ENCODE data around the gene KLHL25. TPM values are rescaled to one million over a fixed set of nuclear protein-coding genes. Genes with fewer than 3 reads are reported as not detected.

Gene KLHL25
- polyA plus RNA-seq, 2 of the 4 experiments (the other 2 are of a cell fraction): 3.2 to 6.1 TPM

DNA sequence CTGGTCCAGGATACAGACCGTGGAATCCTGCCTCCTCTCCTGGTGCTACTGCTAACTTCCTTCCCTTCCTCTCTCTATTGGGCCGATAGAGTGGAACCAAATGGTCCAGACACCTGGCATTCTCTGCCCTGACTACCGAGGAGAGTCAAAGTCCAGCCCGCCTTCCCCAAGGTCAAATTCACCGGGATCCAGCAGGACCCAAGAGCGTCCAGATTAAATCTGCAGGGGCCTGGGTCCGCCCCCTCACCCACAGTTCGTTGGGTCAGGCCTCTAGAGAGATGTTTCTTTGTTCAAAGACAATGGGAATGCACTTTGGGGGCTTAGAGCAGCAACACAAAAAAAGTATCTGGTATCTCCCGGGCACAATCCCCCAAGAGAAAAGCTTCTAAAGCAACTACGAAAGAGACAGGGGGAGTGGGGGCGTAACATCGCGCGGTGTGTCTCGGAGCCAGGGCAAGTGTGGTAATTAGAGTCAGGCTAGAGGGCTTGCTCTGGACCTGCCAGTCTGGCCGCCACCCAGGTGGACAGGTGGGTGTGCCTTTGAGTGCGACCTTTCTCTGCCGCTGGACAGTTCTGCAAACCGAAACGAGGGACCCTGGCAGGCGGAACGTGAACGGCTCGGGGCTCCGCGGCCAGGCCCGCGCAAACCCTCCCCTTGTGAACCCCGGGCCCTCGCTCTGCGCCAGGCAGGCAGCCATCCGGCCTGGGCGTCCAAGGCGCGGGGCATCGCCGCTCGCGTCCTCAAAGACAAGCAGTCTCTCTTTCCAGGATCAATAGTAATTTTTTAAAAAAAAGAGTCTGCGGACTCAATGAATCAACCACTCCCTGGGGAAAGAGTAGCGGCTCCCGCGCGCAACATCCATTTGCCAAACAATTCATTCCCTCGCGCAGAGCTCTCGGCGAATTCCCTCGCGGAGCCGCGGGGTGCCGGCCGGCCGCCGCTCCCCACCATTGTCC lies 806 bp downstream of the KLHL25 start:
- ATAC-seq: peak; percentile 49 to 64
- ChIA-PET CTCF (interaction anchor here (1.0 to 1.8 kb wide), 7 partner anchors 9 to 64 kb away, joined by 3 to 7 read pairs (median 4); no protein-coding TSS in a partner anchor), POLR2A (interaction anchor here (1.0 to 1.2 kb wide), 2 partner anchors 8 to 46 kb away, joined by 4 read pairs; no protein-coding TSS in a partner anchor)
- H3K9me3 ChIP-seq: no peaks in the 10 kb centered on the region
- H3K4me2 ChIP-seq: peak overlapping the region; percentile 98
- peak overlapping the region; percentile 75 to 92 for H3K27ac ChIP-seq
- peaks cover 15% of the 10 kb centered on the region for H3K4me1 ChIP-seq
- peak overlapping the region; percentile 81 for H3K4me3 ChIP-seq
- peak in 1 of 2 experiments; percentile 58 for DNase-seq (ENCODE audit: low read depth in 1 of 2, low spot score in 1 of 2)
- WGBS (ENCODE audit: missing lambda C conversion rate): 11% methylated on average over 39 of the region's 56 CpGs
- FAIRE-seq: no peak
- TF ChIP-seq POLR2A (IDR thresholded peaks at IDR 0.05; ENCODE audit: low read length) (no peak), RNF2 (IDR thresholded peaks at IDR 0.05; ENCODE audit: borderline replicate concordance, low read depth) (0 out of 2 replicates have a peak, but pooled peaks have one; percentile 6)

DNA sequence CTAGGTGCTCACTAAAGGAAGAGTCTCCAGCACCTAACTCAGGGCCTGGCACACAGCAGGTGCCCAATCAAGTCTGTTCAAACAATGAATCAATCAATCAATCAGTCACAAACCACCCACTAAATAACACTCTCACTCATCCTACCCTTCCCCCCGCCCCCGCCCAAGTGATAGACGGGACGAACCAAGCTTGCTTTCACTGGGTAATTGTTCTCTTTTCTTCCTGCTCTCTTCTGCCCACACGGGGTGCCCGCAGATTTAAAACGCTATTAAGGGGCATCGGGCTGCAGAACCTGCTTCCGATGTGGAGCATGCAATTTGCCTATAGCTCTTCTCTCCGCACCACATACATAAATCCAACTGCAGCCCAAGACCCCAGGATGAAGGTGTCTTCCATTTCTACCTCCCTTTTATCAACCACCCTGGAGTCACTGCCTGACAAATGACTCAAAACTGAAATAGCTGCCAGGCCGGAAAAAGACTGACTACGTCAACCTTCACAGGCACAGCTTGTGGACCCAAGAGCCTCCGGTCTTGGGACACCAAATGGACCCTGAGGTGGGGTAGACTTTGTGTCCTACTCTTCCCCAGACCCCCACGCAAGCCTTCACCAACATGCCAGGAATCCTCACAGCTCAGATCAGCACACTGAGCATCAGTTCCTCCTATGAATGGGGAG lies 1.7 kb downstream of the KLHL25 start:
- H3K4me3 ChIP-seq: peak overlapping the region; percentile 81; the same call in 1 of the 3 replicates

DNA sequence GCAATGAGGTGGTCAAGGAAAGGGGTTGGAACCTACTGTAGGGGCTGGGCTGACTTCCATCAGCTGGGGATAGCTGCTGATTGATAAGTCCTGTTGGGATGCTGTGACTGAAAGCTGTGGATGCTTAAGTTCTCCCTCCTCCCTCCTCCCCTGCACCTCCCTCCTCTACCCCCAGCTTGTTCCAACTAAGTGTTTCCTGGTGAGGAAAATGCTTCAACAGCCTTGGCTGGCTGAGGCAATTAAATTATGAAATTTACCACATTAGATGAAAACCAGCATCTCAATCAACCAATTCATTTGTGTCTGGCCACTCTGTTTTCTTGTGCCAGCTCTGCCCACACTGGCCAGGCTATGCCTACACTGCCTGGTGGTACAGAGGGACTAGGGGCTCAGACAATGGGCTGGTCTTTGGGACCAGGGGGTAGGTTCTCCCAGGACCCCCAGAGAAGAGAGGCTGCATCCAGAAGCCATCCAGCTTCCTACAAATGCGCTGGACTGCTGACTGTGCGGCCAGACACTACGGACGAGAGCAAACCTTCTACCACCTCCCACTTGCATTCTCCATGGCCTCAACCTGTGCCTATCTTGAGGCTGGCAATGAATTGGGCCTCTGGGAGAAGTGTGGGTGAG lies 2.5 kb downstream of the KLHL25 start:
- Histone ChIP-seq H3K4me3 (no peak overlapping the region), H3K27ac (no peak overlapping the region), H3K4me2 (no peak overlapping the region), H3K4me1 (peaks cover 15% of the 10 kb centered on the region), H3K9me3 (no peaks in the 10 kb centered on the region)
- no peak for DNase-seq (ENCODE audit: low read depth in 1 of 2, low spot score in 1 of 2)
- ChIA-PET POLR2A (no interaction called here), CTCF (interaction anchor here (1.1 to 3.2 kb wide), 5 partner anchors 11 to 48 kb away, joined by 3 to 13 read pairs (median 4); no protein-coding TSS in a partner anchor)
- 89% methylated on average over 4 of the region's 4 CpGs for WGBS (ENCODE audit: missing lambda C conversion rate)
- no peak for ATAC-seq
- no peak for FAIRE-seq
- TF ChIP-seq ZNF302 (CRISPR knock-in tag; IDR thresholded peaks at IDR 0.05) (no peak), KDM1A (IDR thresholded peaks at IDR 0.05; ENCODE audit: low read depth) (no peak), SMC3 (IDR thresholded peaks at IDR 0.05) (no peak), ATOH8 (CRISPR knock-in tag; IDR thresholded peaks at IDR 0.05; ENCODE audit: low read depth) (no peak), RARB (CRISPR knock-in tag; IDR thresholded peaks at IDR 0.05) (no peak), HEYL (CRISPR knock-in tag; IDR thresholded peaks at IDR 0.05) (no peak), FOSL2 (IDR thresholded peaks at IDR 0.05) (no peak), FOSL2 (CRISPR knock-in tag; IDR thresholded peaks at IDR 0.05) (no peak), PHF8 (IDR thresholded peaks at IDR 0.05; ENCODE audit: borderline replicate concordance, low read depth) (no peak), JUN (IDR thresholded peaks at IDR 0.05) (no peak), EHMT2 (IDR thresholded peaks at IDR 0.05; ENCODE audit: low read depth) (no peak), MYC (IDR thresholded peaks at IDR 0.05; ENCODE audit: borderline replicate concordance, low read length) (no peak), MAFK (IDR thresholded peaks at IDR 0.05; ENCODE audit: partially characterized antibody) (no peak)
- TF ChIP-seq, protein P1, sequence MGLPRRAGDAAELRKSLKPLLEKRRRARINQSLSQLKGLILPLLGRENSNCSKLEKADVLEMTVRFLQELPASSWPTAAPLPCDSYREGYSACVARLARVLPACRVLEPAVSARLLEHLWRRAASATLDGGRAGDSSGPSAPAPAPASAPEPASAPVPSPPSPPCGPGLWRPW (IDR thresholded peaks at IDR 0.05): no peak
- TF ChIP-seq, protein P2, sequence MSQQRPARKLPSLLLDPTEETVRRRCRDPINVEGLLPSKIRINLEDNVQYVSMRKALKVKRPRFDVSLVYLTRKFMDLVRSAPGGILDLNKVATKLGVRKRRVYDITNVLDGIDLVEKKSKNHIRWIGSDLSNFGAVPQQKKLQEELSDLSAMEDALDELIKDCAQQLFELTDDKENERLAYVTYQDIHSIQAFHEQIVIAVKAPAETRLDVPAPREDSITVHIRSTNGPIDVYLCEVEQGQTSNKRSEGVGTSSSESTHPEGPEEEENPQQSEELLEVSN (IDR thresholded peaks at IDR 0.05; ENCODE audit: borderline replicate concordance, low read depth): no peak

More for the DNA sequence above, 1.7 kb downstream of the KLHL25 start:
- FAIRE-seq (no peak), ATAC-seq (no peak), DNase-seq (ENCODE audit: low read depth in 1 of 2, low spot score in 1 of 2) (no peak)
- 89% methylated on average over 14 of the region's 14 CpGs for WGBS (ENCODE audit: missing lambda C conversion rate)
- H3K9me3 ChIP-seq: no peaks in the 10 kb centered on the region
- peaks cover 15% of the 10 kb centered on the region for H3K4me1 ChIP-seq
- ChIA-PET CTCF (interaction anchor here (1.0 to 1.8 kb wide), 7 partner anchors 10 to 63 kb away, joined by 3 to 7 read pairs (median 4); no protein-coding TSS in a partner anchor), POLR2A (interaction anchor here (0.8 kb wide), 1 partner anchor 10 kb away, joined by 3 read pairs; no protein-coding TSS in a partner anchor)
- H3K27ac ChIP-seq: peak overlapping the region in 1 of 2 experiments; percentile 92; a peak in 1 of 6 replicates
- peak overlapping the region; percentile 98 for H3K4me2 ChIP-seq
- TF ChIP-seq REST (IDR thresholded peaks at IDR 0.05) (no peak), KDM5A (IDR thresholded peaks at IDR 0.05) (no peak), ZC3H11A (IDR thresholded peaks at IDR 0.05) (no peak), ZSCAN20 (CRISPR knock-in tag; IDR thresholded peaks at IDR 0.05) (no peak), HOXA7 (CRISPR knock-in tag; IDR thresholded peaks at IDR 0.05) (no peak)

Data from A549 (cell line).